NCI-H460 (cell line): ENCODE measurements around the gene PLGLB1. TPM values are rescaled to one million over a fixed set of nuclear protein-coding genes. Genes with fewer than 3 reads are reported as not detected.

ENCODE experiments used
- small RNA-seq, 2 experiments: library from RNA; depleted of rRNA; stranded (forward); fragments of <200 nt; gene quantifications; one replicate each; pipeline ENCODE3, GENCODE V24; 2014
- total RNA-seq: library from RNA; depleted of rRNA; stranded (reverse); fragments of >200 nt; shearing (Covaris generic); gene quantifications from 2 replicates; pipeline ENCODE4 v1.2.3, GENCODE V29; 2014; rRNA removed

PLGLB1 gene
- total RNA-seq, 1 experiment from 2014 or later: 0.92 TPM

Small RNA genes within 50 kb of the gene (small RNA-seq; reads per million reads assigned to genes)
- 0 reads per million in 2 experiments for gene AC125232.1

Other genes with a start within 250 kb of the PLGLB1 start
- gene CD8A, start 230.9 kb downstream of the PLGLB1 start, total RNA-seq: 0.12 and 0.29 TPM in 2 replicates
- gene CD8B, start 160.0 kb downstream of the PLGLB1 start, total RNA-seq: not detected in 2 replicates
- 0.40 and 0.84 TPM in 2 replicates for gene RGPD1, start 79.7 kb downstream of the PLGLB1 start, total RNA-seq